Loucy (cell line): ENCODE results near the gene GSG1L.

Experiments used
- H2AFZ ChIP-seq: fragments of 200-600 bp; sonication (generic); 2 replicates; pipeline ENCODE4 v1.6.0; 2016; ENCODE audit warnings: antibody characterized with exemption, mild to moderate bottlenecking, low read length, moderate library complexity
- H3F3A ChIP-seq: fragments of 200-600 bp; 2 replicates; pipeline ENCODE4 v1.6.0; 2016; ENCODE audit warnings: antibody characterized with exemption, low read depth, mild to moderate bottlenecking
- H3K27me3 ChIP-seq: fragments of 200-600 bp; sonication (generic); 2 replicates; pipeline ENCODE4 v1.6.1; 2014; ENCODE audit warnings: low read length, mild to moderate bottlenecking; ENCODE audit not compliant: insufficient read depth, poor library complexity, severe bottlenecking
- H3K36me3 ChIP-seq: fragments of 200-600 bp; sonication (generic); 2 replicates; pipeline ENCODE4 v1.6.1; 2016; ENCODE audit warnings: low read length; ENCODE audit not compliant: insufficient read depth
- H3K4me1 ChIP-seq: fragments of 200-600 bp; sonication (generic); 2 replicates; pipeline ENCODE4 v1.5.1; 2014; ENCODE audit warnings: low read length, mild to moderate bottlenecking; ENCODE audit not compliant: insufficient read depth, poor library complexity, severe bottlenecking
- H3K4me2 ChIP-seq: fragments of 200-600 bp; sonication (generic); 2 replicates; pipeline ENCODE4 v1.6.0; 2014; ENCODE audit warnings: antibody characterized with exemption, low read length, low read depth, mild to moderate bottlenecking; ENCODE audit not compliant: poor library complexity, severe bottlenecking
- H3K4me3 ChIP-seq: fragments of 200-600 bp; sonication (generic); 2 replicates; pipeline ENCODE4 v1.5.1; 2014; ENCODE audit warnings: low read length, mild to moderate bottlenecking, mixed read lengths; ENCODE audit not compliant: poor library complexity, severe bottlenecking
- H3K79me2 ChIP-seq: fragments of 200-600 bp; sonication (generic); 2 replicates; pipeline ENCODE4 v1.6.1; 2014; ENCODE audit warnings: low read length; ENCODE audit not compliant: insufficient read depth
- H3K9ac ChIP-seq: fragments of 200-600 bp; sonication (generic); 2 replicates; pipeline ENCODE4 v1.6.0; 2014; ENCODE audit warnings: mild to moderate bottlenecking, low read depth, low read length, moderate library complexity; ENCODE audit not compliant: poor library complexity, severe bottlenecking
- H3K9me2 ChIP-seq: fragments of 200-600 bp; sonication (generic); replicated peaks from 2 replicates; pipeline ENCODE4 v1.6.1; 2016; ENCODE audit warnings: low read depth, low read length, mixed read lengths
- H3K9me3 ChIP-seq: fragments of 200-600 bp; sonication (generic); 2 replicates; pipeline ENCODE4 v1.6.1; 2014; ENCODE audit warnings: mild to moderate bottlenecking, antibody characterized with exemption, low read length, low read depth; ENCODE audit not compliant: insufficient read depth
- H4K20me1 ChIP-seq: fragments of 200-600 bp; sonication (generic); 2 replicates; pipeline ENCODE4 v1.6.0; 2014; ENCODE audit warnings: antibody characterized with exemption, low read length, mild to moderate bottlenecking; ENCODE audit not compliant: insufficient read depth, poor library complexity, severe bottlenecking
- EZH2phosphoT487 ChIP-seq: fragments of 200-600 bp; IDR thresholded peaks from 2 replicates; pipeline ENCODE4 v1.6.1; 2018; ENCODE audit warnings: antibody characterized with exemption, mild to moderate bottlenecking, moderate library complexity, borderline replicate concordance
- TF ChIP-seq, protein P1 (sequence below): fragments of 200-600 bp; sonication (generic); conservative IDR thresholded peaks from 2 replicates; pipeline ENCODE4 v1.5.1; 2014; ENCODE audit warnings: mild to moderate bottlenecking, antibody characterized with exemption, low read length

GSG1L gene

DNA sequence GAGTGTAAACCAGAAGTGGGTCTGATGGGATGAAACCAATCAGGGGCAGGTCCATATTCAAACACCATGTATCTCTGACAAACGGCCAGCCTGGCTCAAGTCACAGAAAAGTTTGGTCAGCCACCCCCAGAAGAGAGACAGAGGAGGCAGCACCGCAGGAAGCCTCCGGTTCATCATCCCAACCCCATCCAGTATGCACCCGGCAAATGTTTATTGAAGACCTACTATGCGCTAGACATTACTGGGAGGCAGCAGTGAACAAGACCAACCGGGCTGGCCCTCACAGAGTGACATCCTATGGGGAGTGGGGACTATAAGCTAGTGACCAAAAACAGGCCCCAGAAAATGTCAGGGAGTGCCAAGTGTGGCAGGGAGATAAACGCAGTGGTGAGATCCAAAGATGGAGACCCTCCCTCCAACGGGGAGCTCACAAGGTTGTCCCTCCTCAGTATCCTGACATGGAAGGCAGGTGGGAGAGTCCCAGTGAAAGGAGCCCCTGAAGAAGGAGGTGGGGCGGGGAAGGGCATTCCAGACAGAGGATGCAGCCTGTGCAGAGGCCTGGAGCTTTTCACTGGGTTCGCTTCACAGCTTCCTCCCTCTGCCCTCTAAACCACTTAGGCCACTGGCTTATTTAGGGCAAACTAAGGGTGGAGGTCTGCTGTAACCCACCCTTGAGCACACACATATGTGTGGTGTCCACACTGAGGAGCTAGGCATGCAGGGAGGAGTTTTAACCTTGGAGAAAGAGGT lies 2.0 kb downstream of the GSG1L start:
- no peaks in the 10 kb centered on the region for H3K9me2 ChIP-seq
- no peak overlapping the region for H2AFZ ChIP-seq
- no peak overlapping the region for H3K4me3 ChIP-seq

DNA sequence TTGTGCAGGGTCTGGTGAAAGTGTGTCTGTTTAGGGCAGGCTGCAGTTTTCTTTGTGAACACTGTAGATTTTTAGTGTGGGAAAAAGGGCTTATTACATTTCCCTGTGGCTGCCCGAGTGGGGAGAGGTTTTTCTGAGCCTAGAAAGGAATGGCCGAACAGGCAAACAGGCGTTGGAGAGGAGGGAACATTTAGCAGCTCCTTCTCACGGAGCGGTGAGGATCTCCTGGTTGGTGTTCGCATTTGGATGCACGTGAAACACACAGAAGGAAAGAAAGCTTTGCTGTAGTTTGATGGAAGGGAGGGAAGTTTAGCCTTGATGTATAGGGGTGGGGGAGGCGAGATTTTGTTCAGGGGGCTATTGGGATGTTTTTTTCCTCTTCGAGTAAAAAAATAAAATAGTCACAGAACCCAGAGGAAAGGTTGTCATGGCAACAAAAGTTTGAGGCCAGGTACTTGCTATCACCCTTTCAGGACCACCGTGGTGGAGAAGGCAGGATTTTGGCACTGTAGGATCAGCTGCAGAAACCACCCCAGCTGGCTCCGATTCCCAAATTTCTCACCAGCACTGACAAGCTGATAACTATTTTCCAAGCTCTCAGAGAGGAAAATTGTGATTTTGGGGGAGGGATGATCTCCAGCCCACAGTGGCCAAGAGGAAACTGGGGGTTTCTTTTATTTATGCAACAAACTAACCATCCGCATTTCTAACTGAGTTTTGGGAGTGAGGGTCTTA lies 3.5 kb downstream of the GSG1L start:
- Histone ChIP-seq H3K79me2 (no peaks in the 10 kb centered on the region), H2AFZ (no peak overlapping the region), H3K4me3 (no peak overlapping the region), H3K9me3 (no peaks in the 10 kb centered on the region), H3K4me1 (no peaks in the 10 kb centered on the region), H3K36me3 (no peaks in the 10 kb centered on the region), H3K4me2 (no peak overlapping the region), H3K27me3 (no peaks in the 10 kb centered on the region), H3K9me2 (no peaks in the 10 kb centered on the region), H4K20me1 (no peaks in the 10 kb centered on the region), H3F3A (no peaks in the 10 kb centered on the region), H3K9ac (no peak overlapping the region)
- TF ChIP-seq, protein P1, sequence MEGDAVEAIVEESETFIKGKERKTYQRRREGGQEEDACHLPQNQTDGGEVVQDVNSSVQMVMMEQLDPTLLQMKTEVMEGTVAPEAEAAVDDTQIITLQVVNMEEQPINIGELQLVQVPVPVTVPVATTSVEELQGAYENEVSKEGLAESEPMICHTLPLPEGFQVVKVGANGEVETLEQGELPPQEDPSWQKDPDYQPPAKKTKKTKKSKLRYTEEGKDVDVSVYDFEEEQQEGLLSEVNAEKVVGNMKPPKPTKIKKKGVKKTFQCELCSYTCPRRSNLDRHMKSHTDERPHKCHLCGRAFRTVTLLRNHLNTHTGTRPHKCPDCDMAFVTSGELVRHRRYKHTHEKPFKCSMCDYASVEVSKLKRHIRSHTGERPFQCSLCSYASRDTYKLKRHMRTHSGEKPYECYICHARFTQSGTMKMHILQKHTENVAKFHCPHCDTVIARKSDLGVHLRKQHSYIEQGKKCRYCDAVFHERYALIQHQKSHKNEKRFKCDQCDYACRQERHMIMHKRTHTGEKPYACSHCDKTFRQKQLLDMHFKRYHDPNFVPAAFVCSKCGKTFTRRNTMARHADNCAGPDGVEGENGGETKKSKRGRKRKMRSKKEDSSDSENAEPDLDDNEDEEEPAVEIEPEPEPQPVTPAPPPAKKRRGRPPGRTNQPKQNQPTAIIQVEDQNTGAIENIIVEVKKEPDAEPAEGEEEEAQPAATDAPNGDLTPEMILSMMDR: no peak

More for the DNA sequence above, 2.0 kb downstream of the GSG1L start:
- TF ChIP-seq, protein P1: no peak
- TF ChIP-seq EZH2phosphoT487: no peak
- Histone ChIP-seq H3K9ac (no peak overlapping the region), H3K4me1 (no peaks in the 10 kb centered on the region), H3K79me2 (no peaks in the 10 kb centered on the region), H3K4me2 (no peak overlapping the region), H3K36me3 (no peaks in the 10 kb centered on the region), H4K20me1 (no peaks in the 10 kb centered on the region), H3K27me3 (no peaks in the 10 kb centered on the region), H3F3A (no peaks in the 10 kb centered on the region), H3K9me3 (no peaks in the 10 kb centered on the region)

DNA sequence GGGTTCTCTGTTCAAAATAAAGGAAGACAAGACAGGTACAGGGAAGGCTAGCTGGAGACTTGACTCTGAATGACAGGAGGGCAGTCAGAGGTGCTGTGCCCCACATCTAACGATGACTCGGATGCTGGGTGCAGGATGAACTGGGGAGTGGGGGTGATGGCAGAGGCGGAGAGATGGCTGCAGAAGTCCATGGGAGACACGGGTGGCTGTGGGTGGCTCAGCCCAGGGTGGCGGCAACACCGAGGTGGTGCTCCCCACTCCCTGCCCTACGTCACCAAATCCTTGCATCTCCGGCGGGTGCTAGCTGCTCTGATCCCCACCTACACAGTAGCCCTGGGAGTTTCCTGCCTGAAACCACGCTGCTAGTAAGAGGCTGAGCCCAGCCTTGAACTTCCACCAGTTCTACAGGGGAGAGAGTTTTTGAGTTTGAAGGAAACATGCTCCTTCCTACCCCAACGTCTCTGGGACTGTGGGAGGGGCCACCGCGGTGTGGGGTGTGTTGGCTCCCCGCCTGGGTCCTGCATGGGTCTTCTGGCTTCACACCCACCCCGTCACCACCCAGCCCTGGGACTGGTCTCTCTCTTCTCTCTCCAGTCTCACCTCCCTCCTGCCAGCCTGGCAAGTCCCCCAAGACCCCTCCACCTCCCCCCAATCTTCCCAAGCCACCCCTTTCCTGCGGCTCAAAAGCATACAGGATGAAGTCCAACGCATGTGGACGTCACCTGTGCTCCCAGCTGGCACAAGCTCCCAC lies 4.5 kb downstream of the GSG1L start:
- H3K27me3 ChIP-seq: no peaks in the 10 kb centered on the region

More for the DNA sequence above, 4.5 kb downstream of the GSG1L start:
- H3K4me2 ChIP-seq: no peak overlapping the region
- no peak overlapping the region for H3K4me3 ChIP-seq
- no peaks in the 10 kb centered on the region for H3F3A ChIP-seq
- no peak overlapping the region for H3K9ac ChIP-seq
- H4K20me1 ChIP-seq: no peaks in the 10 kb centered on the region
- no peaks in the 10 kb centered on the region for H3K9me3 ChIP-seq
- H2AFZ ChIP-seq: no peak overlapping the region
- no peaks in the 10 kb centered on the region for H3K9me2 ChIP-seq
- no peaks in the 10 kb centered on the region for H3K36me3 ChIP-seq
- H3K79me2 ChIP-seq: no peaks in the 10 kb centered on the region
- no peaks in the 10 kb centered on the region for H3K4me1 ChIP-seq
- TF ChIP-seq, protein P1: no peak
- no peak for TF ChIP-seq EZH2phosphoT487
